Body of pancreas (tissue), 4 donors: ENCODE data around the gene FOLR2. TPM values are rescaled to one million over a fixed set of nuclear protein-coding genes. Genes with fewer than 3 reads are reported as not detected.

ENCODE experiments used
- ATAC-seq: fragments of 150-250 bp; one replicate; pipeline ENCODE4 v1.9.1; 2016
- DNase-seq, 4 donors: peaks; one replicate each; pipeline ENCODE4 v3.0.0-alpha.2; 2019
- H3K27ac ChIP-seq, 4 donors: fragments of 200-600 bp; sonication (generic); 1 replicate in 3 of 4; 2 replicates in 1 of 4; pipeline versions ENCODE4 v1.5.1 to v1.6.1; 2016 to 2019; ENCODE audit warnings: mild to moderate bottlenecking in 1 of 4, mixed read lengths in 1 of 4, moderate library complexity in 1 of 4
- H3K27me3 ChIP-seq, 2 donors: fragments of 200-600 bp; sonication (generic); one replicate each; pipeline ENCODE4 v1.6.0; 2016; ENCODE audit warnings: mild to moderate bottlenecking in 1 of 2
- H3K36me3 ChIP-seq, 2 donors: fragments of 200-600 bp; sonication (generic); replicated peaks in 1 of 2; 2 replicates each; pipeline ENCODE4 v1.5.1; 2016; ENCODE audit warnings: low read depth in 2 of 2; ENCODE audit not compliant: insufficient read depth in 1 of 2
- H3K4me1 ChIP-seq: fragments of 200-600 bp; sonication (generic); one replicate; pipeline ENCODE4 v1.6.0; 2016
- H3K4me3 ChIP-seq, 2 donors: fragments of 200-600 bp; sonication (generic); 1 replicate in 1 of 2; 2 replicates in 1 of 2; pipeline ENCODE4 v1.5.1; 2016 to 2019
- H3K9me3 ChIP-seq, 3 donors: fragments of 200-600 bp; sonication (generic); 1 replicate in 2 of 3; 2 replicates in 1 of 3; pipeline ENCODE4 v1.5.1; 2016
- CTCF ChIP-seq, 7 experiments: fragments of 450-650 bp in 4 of 7; fragments of 200-600 bp in 3 of 7; sonication (generic) in 3 of 7; IDR thresholded peaks; one replicate each; pipeline ENCODE4 v1.5.1; 2016 to 2019; ENCODE audit warnings: antibody characterized with exemption in 7 of 7
- POLR2A ChIP-seq, 3 donors: fragments of 450-650 bp; IDR thresholded peaks; one replicate each; pipeline ENCODE4 v1.6.1; 2016; ENCODE audit warnings: antibody characterized with exemption in 3 of 3, mild to moderate bottlenecking in 2 of 3
- WGBS, 2 donors: methylation state at CpG; one replicate each; pipeline ENCODE4 v1.1.5; 2017; 5-methylcytosine and 5-hydroxymethylcytosine counted together
- intact Hi-C: fragments of 100-400 bp; cut with DNase I; formaldehyde crosslinking; loops from one replicate; pipeline ENCODE4 v1.15.1; 2023
- total RNA-seq, 2 donors: library from RNA; depleted of rRNA; stranded (reverse); fragments of >200 nt; gene quantifications; one replicate each; pipeline ENCODE4 v1.1.0, GENCODE V29; 2016

FOLR2 gene
- total RNA-seq, 2 donors from 2014 or later, result 11.4 to 49.1 TPM

DNA sequence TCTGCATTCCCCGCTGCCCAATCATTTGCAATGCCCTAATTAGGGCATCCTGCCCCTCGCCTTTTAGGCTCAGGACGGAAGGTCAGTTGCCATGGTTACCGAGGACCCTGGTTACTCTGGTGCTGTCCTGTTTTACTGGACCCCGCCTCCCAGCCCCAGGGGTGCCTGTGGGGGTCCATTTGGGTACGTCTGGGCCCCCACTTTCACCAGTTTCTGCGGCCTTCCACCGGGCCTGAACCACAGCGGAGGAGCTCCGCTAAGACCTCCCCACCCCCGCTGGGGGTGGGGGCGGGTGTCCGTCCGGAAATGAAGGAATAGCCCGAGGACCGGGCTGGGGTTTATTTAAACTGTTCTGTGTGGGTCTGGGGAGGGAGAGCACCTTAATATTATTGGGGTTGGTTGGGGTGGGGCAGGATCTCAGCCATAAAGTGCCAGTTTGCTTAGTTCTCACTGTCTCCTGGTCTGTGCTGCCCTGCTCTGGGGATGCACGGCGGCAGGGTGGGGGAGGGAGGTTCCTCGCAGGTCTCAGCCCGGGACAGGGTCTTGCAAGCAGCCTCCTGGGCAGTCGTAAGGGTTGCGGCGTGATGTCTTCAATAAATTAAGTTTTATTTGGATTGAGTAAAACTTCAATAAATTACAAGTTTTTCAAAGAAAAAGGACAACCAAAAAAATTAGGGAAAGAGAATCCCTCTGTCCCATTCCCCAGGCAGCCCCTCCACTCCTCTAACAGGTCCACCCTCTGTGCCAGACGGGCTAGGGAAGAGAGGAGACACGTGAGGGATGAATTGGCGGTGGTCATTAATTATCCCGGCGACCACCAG, 22.1 kb downstream of the FOLR2 start:
- Histone ChIP-seq H3K27me3 (peaks cover 0 to 26% of the 10 kb centered on the region in 2 donors), H3K9me3 (no peaks in the 10 kb centered on the region), H3K4me3 (no peak overlapping the region), H3K36me3 (peaks cover 0 to 2% of the 10 kb centered on the region in 2 donors), H3K4me1 (peaks cover 22% of the 10 kb centered on the region), H3K27ac (no peak overlapping the region)
- ATAC-seq, result no peak
- 67 to 75% methylated on average over 21 to 28 of the region's 28 CpGs for WGBS, 2 donors
- intact Hi-C loops, result no loop called here
- DNase-seq, result no peak
- no peak for TF ChIP-seq CTCF (IDR thresholded peaks at IDR 0.05)
- TF ChIP-seq POLR2A (IDR thresholded peaks at IDR 0.05), result no peak

DNA sequence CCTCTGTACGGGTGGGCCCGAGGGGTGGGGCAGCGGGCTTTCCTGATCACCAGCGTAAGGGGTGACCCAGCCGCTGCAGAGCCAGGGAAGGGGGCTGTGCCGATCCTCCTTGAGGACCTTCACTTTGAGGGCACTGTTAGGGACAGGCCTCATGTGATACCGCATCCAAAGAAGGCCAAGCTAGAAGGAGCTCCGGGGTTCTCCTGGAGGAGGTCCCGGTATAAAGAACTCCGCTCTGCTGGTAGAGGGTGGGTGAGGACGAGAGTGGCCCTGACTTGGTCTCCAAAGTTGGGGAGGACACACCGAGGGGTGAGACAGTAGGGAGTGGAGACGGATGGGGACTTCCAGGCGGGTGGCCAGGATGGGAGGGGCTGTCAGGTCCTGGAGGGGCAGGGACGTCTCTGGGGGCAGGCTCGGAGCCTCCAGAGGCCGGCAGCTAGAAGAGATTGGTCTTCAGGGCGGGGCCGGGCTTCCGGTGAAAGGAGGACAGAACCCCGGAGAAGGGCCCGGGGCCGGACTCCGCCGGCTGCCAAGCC, 22.8 kb downstream of the FOLR2 start:
- intact Hi-C loops, result no loop called here
- Histone ChIP-seq H3K27me3 (peaks cover 0 to 32% of the 10 kb centered on the region in 2 donors), H3K9me3 (no peaks in the 10 kb centered on the region), H3K4me3 (no peak overlapping the region), H3K4me1 (peaks cover 28% of the 10 kb centered on the region), H3K27ac (no peak overlapping the region), H3K36me3 (no peaks in the 10 kb centered on the region)
- WGBS, 2 donors, result 13% methylated on average over 9 to 24 of the region's 25 CpGs
- TF ChIP-seq POLR2A (IDR thresholded peaks at IDR 0.05) (no peak), CTCF (IDR thresholded peaks at IDR 0.05) (no peak)
- DNase-seq (no peak), ATAC-seq (no peak)

GRCh38 chr11:72239849-72240460, 23.4 kb downstream of the FOLR2 start:
- ATAC-seq (peak; percentile 66), DNase-seq (peak; percentile 55 to 63 (median 62))
- TF ChIP-seq CTCF (IDR thresholded peaks at IDR 0.05) (peak in 2 of 7 experiments; percentile 33 to 34), POLR2A (IDR thresholded peaks at IDR 0.05) (no peak)
- Histone ChIP-seq H3K4me3 (no peak overlapping the region), H3K27me3 (peaks cover 0 to 38% of the 10 kb centered on the region in 2 donors), H3K4me1 (peaks cover 30% of the 10 kb centered on the region), H3K9me3 (no peaks in the 10 kb centered on the region), H3K27ac (no peak overlapping the region), H3K36me3 (no peaks in the 10 kb centered on the region)
- intact Hi-C loops, result no loop called here
- WGBS, 2 donors, result 3 to 9% methylated on average over 8 to 65 of the region's 69 CpGs

- Histone ChIP-seq H3K4me1 (peaks cover 30% of the 10 kb centered on the region), H3K36me3 (no peaks in the 10 kb centered on the region), H3K9me3 (no peaks in the 10 kb centered on the region), H3K4me3 (no peak overlapping the region), H3K27me3 (peaks cover 0 to 40% of the 10 kb centered on the region in 2 donors), H3K27ac (no peak overlapping the region)
- intact Hi-C loops, result no loop called here
- DNase-seq (peak in 1 of 4 donors; percentile 16), ATAC-seq (no peak)
- TF ChIP-seq POLR2A (IDR thresholded peaks at IDR 0.05), result no peak
- TF ChIP-seq CTCF (IDR thresholded peaks at IDR 0.05), result no peak
- 9 to 14% methylated on average over 16 to 38 of the region's 44 CpGs for WGBS, 2 donors
Measured at GRCh38 chr11:72240461-72241290, 24.1 kb downstream of the FOLR2 start.
